GM10248 (cell line): ENCODE results near the gene TMEM143.

ENCODE experiments used
- CTCF ChIA-PET: fragments of 300-600 bp; sonication (Branson Sonifier 250); formaldehyde crosslinking; extraction: SDS; loops from one replicate; lab custom pipeline; 2021; ENCODE audit warnings: antibody characterized with exemption; lab: Yijun Ruan, JAX
- POLR2A ChIA-PET: fragments of 350-650 bp; sonication (Branson Sonifier 250); formaldehyde crosslinking; extraction: SDS; loops from one replicate; lab custom pipeline; 2020; ENCODE audit warnings: antibody characterized with exemption; lab: Yijun Ruan, JAX
- DNase-seq: peaks from one replicate; pipeline ENCODE4 v3.0.0; 2012; ENCODE audit errors: extremely low spot score
- TF ChIP-seq, protein P1 (sequence below): IDR thresholded peaks from 2 replicates; pipeline ENCODE4 v1.5.1; 2012; ENCODE audit warnings: mild to moderate bottlenecking, low read depth; ENCODE audit errors: extremely low read depth, missing control alignments, control extremely low read depth

Gene TMEM143

GRCh38 chr19:48303866-48304265, 59.9 kb downstream of the TMEM143 start:
- DNase-seq = no peak
- ChIA-PET POLR2A (no interaction called here), CTCF (no interaction called here)
- TF ChIP-seq, protein P1, sequence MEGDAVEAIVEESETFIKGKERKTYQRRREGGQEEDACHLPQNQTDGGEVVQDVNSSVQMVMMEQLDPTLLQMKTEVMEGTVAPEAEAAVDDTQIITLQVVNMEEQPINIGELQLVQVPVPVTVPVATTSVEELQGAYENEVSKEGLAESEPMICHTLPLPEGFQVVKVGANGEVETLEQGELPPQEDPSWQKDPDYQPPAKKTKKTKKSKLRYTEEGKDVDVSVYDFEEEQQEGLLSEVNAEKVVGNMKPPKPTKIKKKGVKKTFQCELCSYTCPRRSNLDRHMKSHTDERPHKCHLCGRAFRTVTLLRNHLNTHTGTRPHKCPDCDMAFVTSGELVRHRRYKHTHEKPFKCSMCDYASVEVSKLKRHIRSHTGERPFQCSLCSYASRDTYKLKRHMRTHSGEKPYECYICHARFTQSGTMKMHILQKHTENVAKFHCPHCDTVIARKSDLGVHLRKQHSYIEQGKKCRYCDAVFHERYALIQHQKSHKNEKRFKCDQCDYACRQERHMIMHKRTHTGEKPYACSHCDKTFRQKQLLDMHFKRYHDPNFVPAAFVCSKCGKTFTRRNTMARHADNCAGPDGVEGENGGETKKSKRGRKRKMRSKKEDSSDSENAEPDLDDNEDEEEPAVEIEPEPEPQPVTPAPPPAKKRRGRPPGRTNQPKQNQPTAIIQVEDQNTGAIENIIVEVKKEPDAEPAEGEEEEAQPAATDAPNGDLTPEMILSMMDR = no peak

DNA sequence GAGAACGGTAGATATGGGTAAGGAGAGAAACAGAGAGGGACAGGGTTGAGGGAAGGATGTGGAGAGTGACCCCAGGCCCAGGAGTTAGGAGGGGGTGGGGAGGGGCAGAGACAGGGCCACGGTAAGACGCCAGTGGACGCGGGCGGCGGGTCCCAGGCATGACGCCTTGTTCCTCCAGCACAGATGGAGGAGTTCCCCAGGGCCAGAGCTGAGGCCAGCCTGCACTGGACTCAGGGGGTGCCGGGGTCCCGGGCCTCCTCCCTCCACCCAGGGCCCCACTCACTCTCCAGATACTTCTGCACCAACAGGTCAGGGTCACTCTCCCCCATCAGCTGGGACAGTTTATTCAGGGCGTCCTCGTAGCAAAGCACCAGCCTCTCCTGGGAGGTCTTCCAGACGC, 60.4 kb downstream of the TMEM143 start:
- CTCF ChIA-PET = no interaction called here
- no peak for DNase-seq
- TF ChIP-seq, protein P1 = no peak
- POLR2A ChIA-PET = no interaction called here

DNA sequence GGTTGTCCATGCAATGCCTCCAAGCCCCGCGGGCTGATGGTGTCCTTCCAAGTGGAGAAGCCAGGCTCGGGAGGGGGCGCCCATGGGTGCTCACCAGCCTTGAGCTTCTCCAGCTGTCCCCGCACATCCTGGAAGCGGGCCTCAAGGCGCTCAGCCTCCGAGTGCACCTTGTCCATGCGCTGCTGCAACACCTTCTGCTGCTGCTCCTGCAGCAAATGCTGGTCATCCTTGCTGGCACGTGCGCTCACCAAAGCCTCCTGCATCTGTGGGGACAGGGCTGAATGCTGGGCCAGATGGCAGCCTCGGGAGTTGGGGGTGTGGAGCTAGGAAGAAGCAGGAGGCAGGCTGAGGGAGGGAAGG, 61.2 kb downstream of the TMEM143 start:
- POLR2A ChIA-PET = no interaction called here
- CTCF ChIA-PET = interaction anchor here (0.9 kb wide), 1 partner anchor 12 kb away, joined by 4 read pairs; no protein-coding TSS in a partner anchor
- DNase-seq = no peak
- TF ChIP-seq, protein P1 = no peak

- TF ChIP-seq, protein P1 = no peak
- CTCF ChIA-PET = interaction anchor here (0.9 kb wide), 1 partner anchor 12 kb away, joined by 4 read pairs; no protein-coding TSS in a partner anchor
- DNase-seq = no peak
These were observed 61.7 kb downstream of the TMEM143 start for GRCh38 chr19:48301886-48302599.

DNA sequence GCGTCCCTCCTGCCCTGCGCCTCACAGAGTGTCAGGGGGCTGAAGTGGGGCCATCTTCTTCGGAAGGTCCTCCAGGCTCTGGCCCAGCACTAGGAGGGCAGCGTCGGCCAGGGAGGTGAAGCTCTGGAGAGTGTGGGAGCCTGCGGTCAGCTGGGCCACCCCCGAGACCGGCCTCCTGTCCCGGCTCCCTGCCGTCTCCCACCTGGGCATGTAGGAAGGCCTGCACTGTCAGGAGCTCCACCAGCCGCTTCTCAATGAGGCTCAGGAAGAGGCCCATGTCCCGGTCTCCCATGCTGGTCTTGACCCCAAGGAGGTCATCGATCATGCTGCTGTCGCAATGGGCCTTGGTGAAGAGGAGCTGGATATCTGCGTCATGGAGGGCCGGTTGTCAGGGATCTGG, 65.8 kb downstream of the TMEM143 start:
- DNase-seq = no peak
- POLR2A ChIA-PET = no interaction called here
- CTCF ChIA-PET = interaction anchor here (0.7 kb wide), 1 partner anchor 21 kb away, joined by 3 read pairs; no protein-coding TSS in a partner anchor
- TF ChIP-seq, protein P1 = no peak

More at GRCh38 chr19:48301886-48302599, 61.7 kb downstream of the TMEM143 start:
- POLR2A ChIA-PET = no interaction called here

- TF ChIP-seq, protein P1 = no peak
- CTCF ChIA-PET = interaction anchor here (0.7 kb wide), 1 partner anchor 22 kb away, joined by 3 read pairs; no protein-coding TSS in a partner anchor
- no peak for DNase-seq
- POLR2A ChIA-PET = no interaction called here
These were observed 66.6 kb downstream of the TMEM143 start for GRCh38 chr19:48296963-48297734.
